GM19467 (cell line): ENCODE results near the gene DLG2.

Experiments
- ATAC-seq: cut with Tn5 transposase; IDR thresholded peaks from one replicate; pipeline ENCODE4 v1.9.1; 2021; ENCODE audit warnings: mild to moderate bottlenecking, moderate library complexity; ENCODE audit not compliant: unreplicated experiment

The DLG2 gene

GRCh38 chr11:85132851-85133585 lies 494.1 kb downstream of the DLG2 start:
- no peak for ATAC-seq

GRCh38 chr11:85127349-85127748 lies 499.8 kb downstream of the DLG2 start:
- no peak for ATAC-seq

- ATAC-seq, result peak; percentile 91
These were observed 503.4 kb downstream of the DLG2 start for GRCh38 chr11:85123752-85124231.

GRCh38 chr11:85118151-85118550 lies 509.0 kb downstream of the DLG2 start:
- ATAC-seq, result no peak

GRCh38 chr11:85115798-85116197 lies 511.3 kb downstream of the DLG2 start:
- no peak for ATAC-seq

GRCh38 chr11:85114786-85115185 lies 512.4 kb downstream of the DLG2 start:
- ATAC-seq, result no peak

- ATAC-seq, result peak; percentile 95
These were observed 516.9 kb downstream of the DLG2 start for GRCh38 chr11:85110246-85110645.

- peak; percentile 69 for ATAC-seq
These were observed 518.0 kb downstream of the DLG2 start for GRCh38 chr11:85109141-85109540.

GRCh38 chr11:85105868-85106267 lies 521.3 kb downstream of the DLG2 start:
- no peak for ATAC-seq

GRCh38 chr11:85099522-85099921 lies 527.6 kb downstream of the DLG2 start:
- ATAC-seq, result no peak

- ATAC-seq, result no peak
These were observed 528.1 kb downstream of the DLG2 start for GRCh38 chr11:85098996-85099395.

GRCh38 chr11:85096939-85097338 lies 530.2 kb downstream of the DLG2 start:
- ATAC-seq, result no peak

GRCh38 chr11:85095239-85095638 lies 531.9 kb downstream of the DLG2 start:
- ATAC-seq, result no peak

- ATAC-seq, result no peak
These were observed 532.3 kb downstream of the DLG2 start for GRCh38 chr11:85094795-85095194.

- ATAC-seq, result no peak
These were observed 537.5 kb downstream of the DLG2 start for GRCh38 chr11:85089654-85090053.

GRCh38 chr11:85088286-85088685 lies 538.9 kb downstream of the DLG2 start:
- no peak for ATAC-seq

GRCh38 chr11:85086504-85087284 lies 540.5 kb downstream of the DLG2 start:
- no peak for ATAC-seq

- no peak for ATAC-seq
These were observed 550.4 kb downstream of the DLG2 start for GRCh38 chr11:85076535-85077330.

GRCh38 chr11:85062659-85063058 lies 564.5 kb downstream of the DLG2 start:
- ATAC-seq, result peak; percentile 96

- no peak for ATAC-seq
These were observed 574.5 kb downstream of the DLG2 start for GRCh38 chr11:85052636-85053035.

- ATAC-seq, result no peak
These were observed 578.3 kb downstream of the DLG2 start for GRCh38 chr11:85048801-85049200.
